WTC11 (cell line): Measurements from ENCODE around the gene INCA1. TPM values are rescaled to one million over a fixed set of nuclear protein-coding genes. Genes with fewer than 3 reads are reported as not detected.
"Not testable (repeated sequence)": the region's sequence is repeated elsewhere in the genome, so short reads cannot be mapped to it uniquely, and the experiment has no call there.

Experiments
- ATAC-seq: fragments of 200-7000 bp; cut with Tn5 transposase; 2 replicates; pipeline ENCODE4 v1.10.0; 2021; ENCODE audit warnings: mild to moderate bottlenecking, moderate library complexity
- CTCF ChIA-PET: fragments of 300-600 bp; sonication (Branson Sonifier 250); formaldehyde crosslinking; loops from one replicate; lab custom pipeline; 2021; ENCODE audit warnings: antibody characterized with exemption; lab: Charles Lee
- POLR2A ChIA-PET: fragments of 350-600 bp; sonication (Branson Sonifier 250); formaldehyde crosslinking; loops from one replicate; lab custom pipeline; 2021; ENCODE audit warnings: antibody characterized with exemption; lab: Charles Lee
- DNase-seq: peaks from one replicate; pipeline ENCODE4 v3.0.0; 2021; ENCODE audit warnings: low spot score
- H3K27ac Mint-ChIP-seq: 2 replicates; pipeline ENCODE4 v1.8.0; 2021; ENCODE audit warnings: mixed read lengths
- H3K27me3 Mint-ChIP-seq: 2 replicates; pipeline ENCODE4 v1.8.0; 2021; ENCODE audit warnings: low read depth, mild to moderate bottlenecking, moderate library complexity, mixed read lengths
- H3K36me3 Mint-ChIP-seq: 2 replicates; pipeline ENCODE4 v1.8.0; 2021; ENCODE audit warnings: mixed read lengths
- H3K4me1 Mint-ChIP-seq: 2 replicates; pipeline ENCODE4 v1.8.0; 2022; ENCODE audit warnings: mixed read lengths
- H3K4me3 Mint-ChIP-seq: 2 replicates; pipeline ENCODE4 v1.8.0; 2021; ENCODE audit warnings: mild to moderate bottlenecking, moderate library complexity, mixed read lengths
- H3K9me3 Mint-ChIP-seq: 2 replicates; pipeline ENCODE4 v1.8.0; 2021; ENCODE audit warnings: mixed read lengths
- CREM ChIP-seq: sonication (generic); formaldehyde crosslinking; IDR thresholded peaks from 2 replicates; pipeline ENCODE4 v1.8.1; 2022; ENCODE audit warnings: mild to moderate bottlenecking, missing genetic modification reagents, moderate library complexity
- ETV6 ChIP-seq: sonication (generic); formaldehyde crosslinking; IDR thresholded peaks from 2 replicates; pipeline ENCODE4 v1.8.1; 2022; ENCODE audit warnings: mild to moderate bottlenecking, missing genetic modification reagents
- GTF2I ChIP-seq: fragments of 250-450 bp; sonication (Bioruptor Pico); conservative IDR thresholded peaks from 2 replicates; pipeline ENCODE4 v1.4.0; 2021; ENCODE audit warnings: mild to moderate bottlenecking
- HMGA2 ChIP-seq: fragments of 250-450 bp; sonication (Bioruptor Pico); IDR thresholded peaks from 2 replicates; pipeline ENCODE4 v1.4.0; 2021; ENCODE audit warnings: mild to moderate bottlenecking, moderate library complexity
- IRF2 ChIP-seq: sonication (generic); formaldehyde crosslinking; IDR thresholded peaks from 2 replicates; pipeline ENCODE4 v1.8.0; 2022; ENCODE audit warnings: low read depth, missing genetic modification reagents, borderline replicate concordance
- JAZF1 ChIP-seq: fragments of 250-450 bp; sonication (Bioruptor Pico); IDR thresholded peaks from 2 replicates; pipeline ENCODE4 v1.9.0; 2021; ENCODE audit warnings: moderate library complexity, mild to moderate bottlenecking, inconsistent platforms
- NFATC4 ChIP-seq: fragments of 250-450 bp; sonication (Bioruptor Pico); IDR thresholded peaks from 2 replicates; pipeline ENCODE4 v1.9.0; 2021; ENCODE audit warnings: mild to moderate bottlenecking
- SMAD3 ChIP-seq: sonication (generic); formaldehyde crosslinking; IDR thresholded peaks from 2 replicates; pipeline ENCODE4 v1.8.0; 2022; ENCODE audit warnings: missing genetic modification reagents, mild to moderate bottlenecking, borderline replicate concordance
- ZNF121 ChIP-seq: sonication (generic); formaldehyde crosslinking; IDR thresholded peaks from 2 replicates; pipeline ENCODE4 v1.8.0; 2023; ENCODE audit warnings: missing genetic modification reagents
- ZNF138 ChIP-seq: sonication (generic); formaldehyde crosslinking; conservative IDR thresholded peaks from 2 replicates; pipeline ENCODE4 v1.8.1; 2022; ENCODE audit warnings: mild to moderate bottlenecking, moderate library complexity, missing genetic modification reagents
- ZNF423 ChIP-seq: fragments of 250-450 bp; sonication (Bioruptor Pico); IDR thresholded peaks from 2 replicates; pipeline ENCODE4 v2.1.2; 2022; ENCODE audit warnings: mild to moderate bottlenecking, moderate library complexity
- total RNA-seq: library from RNA; stranded (reverse); gene quantifications from 3 replicates; pipeline ENCODE4 v1.2.3, GENCODE V29; 2021
- TF ChIP-seq, protein P1 (sequence below): fragments of 200-600 bp; IDR thresholded peaks from 2 replicates; pipeline ENCODE4 v1.8.0; 2022; ENCODE audit warnings: antibody characterized with exemption
- TF ChIP-seq, protein P2 (sequence below): sonication (generic); formaldehyde crosslinking; IDR thresholded peaks from 2 replicates; pipeline ENCODE4 v1.8.0; 2022; ENCODE audit warnings: missing genetic modification reagents

The INCA1 gene
- total RNA-seq, 1 experiment from 2014 or later: 0.61 TPM

GRCh38 chr17:5032865-5033264 is 35.5 kb upstream of the INCA1 start:
- no peaks in the 10 kb centered on the region for H3K36me3 Mint-ChIP-seq
- H3K4me1 Mint-ChIP-seq: no peaks in the 10 kb centered on the region
- ChIA-PET POLR2A (no interaction called here), CTCF (no interaction called here)
- DNase-seq: no peak
- no peak overlapping the region for H3K27ac Mint-ChIP-seq
- H3K4me3 Mint-ChIP-seq: no peak overlapping the region
- H3K27me3 Mint-ChIP-seq: peaks cover 26% of the 10 kb centered on the region
- no peaks in the 10 kb centered on the region for H3K9me3 Mint-ChIP-seq
- TF ChIP-seq NFATC4: no peak
- TF ChIP-seq, all 79 proteins: peak for 0
- ATAC-seq: no peak

- peak; percentile 85 for DNase-seq
- Mint-ChIP-seq H3K36me3 (no peaks in the 10 kb centered on the region), H3K27me3 (peaks cover 26% of the 10 kb centered on the region), H3K9me3 (no peaks in the 10 kb centered on the region), H3K4me1 (no peaks in the 10 kb centered on the region), H3K4me3 (peak overlapping the region; percentile 66), H3K27ac (no peak overlapping the region)
- ChIA-PET POLR2A (no interaction called here), CTCF (interaction anchor here (0.7 to 1.8 kb wide), 6 partner anchors 9 to 80 kb away, joined by 3 to 6 read pairs (median 4); partner anchors contain the start of gene ZNF232)
- TF ChIP-seq IRF2 (CRISPR knock-in tag): no peak
- TF ChIP-seq JAZF1 (CRISPR knock-in tag): no peak
- TF ChIP-seq ZNF423: peak; percentile 67; the same call in 1 of the 2 replicates
- no peak for TF ChIP-seq SMAD3 (CRISPR knock-in tag)
- no peak for TF ChIP-seq ETV6 (CRISPR knock-in tag)
- TF ChIP-seq ZNF121: peak; percentile 99
- TF ChIP-seq, protein P1, sequence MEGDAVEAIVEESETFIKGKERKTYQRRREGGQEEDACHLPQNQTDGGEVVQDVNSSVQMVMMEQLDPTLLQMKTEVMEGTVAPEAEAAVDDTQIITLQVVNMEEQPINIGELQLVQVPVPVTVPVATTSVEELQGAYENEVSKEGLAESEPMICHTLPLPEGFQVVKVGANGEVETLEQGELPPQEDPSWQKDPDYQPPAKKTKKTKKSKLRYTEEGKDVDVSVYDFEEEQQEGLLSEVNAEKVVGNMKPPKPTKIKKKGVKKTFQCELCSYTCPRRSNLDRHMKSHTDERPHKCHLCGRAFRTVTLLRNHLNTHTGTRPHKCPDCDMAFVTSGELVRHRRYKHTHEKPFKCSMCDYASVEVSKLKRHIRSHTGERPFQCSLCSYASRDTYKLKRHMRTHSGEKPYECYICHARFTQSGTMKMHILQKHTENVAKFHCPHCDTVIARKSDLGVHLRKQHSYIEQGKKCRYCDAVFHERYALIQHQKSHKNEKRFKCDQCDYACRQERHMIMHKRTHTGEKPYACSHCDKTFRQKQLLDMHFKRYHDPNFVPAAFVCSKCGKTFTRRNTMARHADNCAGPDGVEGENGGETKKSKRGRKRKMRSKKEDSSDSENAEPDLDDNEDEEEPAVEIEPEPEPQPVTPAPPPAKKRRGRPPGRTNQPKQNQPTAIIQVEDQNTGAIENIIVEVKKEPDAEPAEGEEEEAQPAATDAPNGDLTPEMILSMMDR: peak; percentile 84
- TF ChIP-seq, protein P2, sequence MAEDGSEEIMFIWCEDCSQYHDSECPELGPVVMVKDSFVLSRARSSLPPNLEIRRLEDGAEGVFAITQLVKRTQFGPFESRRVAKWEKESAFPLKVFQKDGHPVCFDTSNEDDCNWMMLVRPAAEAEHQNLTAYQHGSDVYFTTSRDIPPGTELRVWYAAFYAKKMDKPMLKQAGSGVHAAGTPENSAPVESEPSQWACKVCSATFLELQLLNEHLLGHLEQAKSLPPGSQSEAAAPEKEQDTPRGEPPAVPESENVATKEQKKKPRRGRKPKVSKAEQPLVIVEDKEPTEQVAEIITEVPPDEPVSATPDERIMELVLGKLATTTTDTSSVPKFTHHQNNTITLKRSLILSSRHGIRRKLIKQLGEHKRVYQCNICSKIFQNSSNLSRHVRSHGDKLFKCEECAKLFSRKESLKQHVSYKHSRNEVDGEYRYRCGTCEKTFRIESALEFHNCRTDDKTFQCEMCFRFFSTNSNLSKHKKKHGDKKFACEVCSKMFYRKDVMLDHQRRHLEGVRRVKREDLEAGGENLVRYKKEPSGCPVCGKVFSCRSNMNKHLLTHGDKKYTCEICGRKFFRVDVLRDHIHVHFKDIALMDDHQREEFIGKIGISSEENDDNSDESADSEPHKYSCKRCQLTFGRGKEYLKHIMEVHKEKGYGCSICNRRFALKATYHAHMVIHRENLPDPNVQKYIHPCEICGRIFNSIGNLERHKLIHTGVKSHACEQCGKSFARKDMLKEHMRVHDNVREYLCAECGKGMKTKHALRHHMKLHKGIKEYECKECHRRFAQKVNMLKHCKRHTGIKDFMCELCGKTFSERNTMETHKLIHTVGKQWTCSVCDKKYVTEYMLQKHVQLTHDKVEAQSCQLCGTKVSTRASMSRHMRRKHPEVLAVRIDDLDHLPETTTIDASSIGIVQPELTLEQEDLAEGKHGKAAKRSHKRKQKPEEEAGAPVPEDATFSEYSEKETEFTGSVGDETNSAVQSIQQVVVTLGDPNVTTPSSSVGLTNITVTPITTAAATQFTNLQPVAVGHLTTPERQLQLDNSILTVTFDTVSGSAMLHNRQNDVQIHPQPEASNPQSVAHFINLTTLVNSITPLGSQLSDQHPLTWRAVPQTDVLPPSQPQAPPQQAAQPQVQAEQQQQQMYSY: no peak
- no peak for TF ChIP-seq CREM
- TF ChIP-seq GTF2I (CRISPR knock-in tag): 0 out of 2 replicates have a peak, but pooled peaks have one; percentile 20
- TF ChIP-seq HMGA2 (CRISPR knock-in tag): no peak
- peak; percentile 62 for ATAC-seq
Measured at GRCh38 chr17:5031365-5032082, 34.2 kb upstream of the INCA1 start.

GRCh38 chr17:5030168-5030567 is 32.8 kb upstream of the INCA1 start:
- H3K4me1 Mint-ChIP-seq, H3K36me3 Mint-ChIP-seq, H3K27ac Mint-ChIP-seq, H3K9me3 Mint-ChIP-seq, H3K4me3 Mint-ChIP-seq, POLR2A ChIA-PET, ATAC-seq, DNase-seq: not testable (repeated sequence)
- CTCF ChIA-PET: interaction anchor here (0.6 to 2.4 kb wide), 2 partner anchors 29 to 32 kb away, joined by 5 to 12 read pairs; no protein-coding TSS in a partner anchor
- H3K27me3 Mint-ChIP-seq: peaks cover 25% of the 10 kb centered on the region

DNA sequence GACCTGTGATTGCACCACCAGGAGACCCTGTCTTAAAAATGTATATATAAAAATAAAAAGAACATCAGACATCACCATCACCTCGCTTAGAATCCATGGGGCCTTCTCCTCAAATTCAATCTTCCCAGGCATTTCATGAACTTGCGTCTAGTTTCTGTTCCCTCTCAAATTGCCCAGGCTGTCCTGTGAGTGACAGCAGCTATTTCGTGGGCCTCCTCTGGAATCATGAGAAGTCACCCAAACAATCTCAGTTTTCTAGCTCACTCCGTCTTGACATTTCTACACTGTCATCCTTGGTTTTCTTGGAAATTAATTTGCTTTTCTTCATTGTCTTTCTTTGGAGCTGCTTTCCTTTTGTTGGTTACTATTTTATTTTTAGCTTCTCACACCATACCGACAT is 30.6 kb upstream of the INCA1 start:
- H3K27ac Mint-ChIP-seq: no peak overlapping the region
- CTCF ChIA-PET: interaction anchor here (0.6 to 1.8 kb wide), 6 partner anchors 34 to 119 kb away, joined by 3 to 6 read pairs (median 4); partner anchors contain the start of genes ENO3 and SPAG7
- DNase-seq: no peak
- POLR2A ChIA-PET: interaction anchor here (0.6 kb wide), 1 partner anchor 8 kb away, joined by 5 read pairs; no protein-coding TSS in a partner anchor
- peaks cover 7% of the 10 kb centered on the region for H3K36me3 Mint-ChIP-seq
- peaks cover 12% of the 10 kb centered on the region for H3K27me3 Mint-ChIP-seq
- H3K4me3 Mint-ChIP-seq: no peak overlapping the region
- no peak for TF ChIP-seq ETV6 (CRISPR knock-in tag)
- TF ChIP-seq ZNF138 (CRISPR knock-in tag): no peak
- no peaks in the 10 kb centered on the region for H3K4me1 Mint-ChIP-seq
- H3K9me3 Mint-ChIP-seq: no peaks in the 10 kb centered on the region
- ATAC-seq: no peak
